Stimulated activated CD4-positive, alpha-beta T cell treated with anti-CD3 and anti-CD28 coated beads, Interleukin-2, amount 100 ng/mL, for 24 hours (primary cell): Measurements from ENCODE around the gene ZBTB42.

Source experiments
- DNase-seq, 2 donors: peaks; one replicate each; pipeline ENCODE4 v3.0.0-alpha.2; 2020

ZBTB42 gene

GRCh38 chr14:104845033-104845666, 44.2 kb downstream of the ZBTB42 start:
- DNase-seq = no peak

DNA sequence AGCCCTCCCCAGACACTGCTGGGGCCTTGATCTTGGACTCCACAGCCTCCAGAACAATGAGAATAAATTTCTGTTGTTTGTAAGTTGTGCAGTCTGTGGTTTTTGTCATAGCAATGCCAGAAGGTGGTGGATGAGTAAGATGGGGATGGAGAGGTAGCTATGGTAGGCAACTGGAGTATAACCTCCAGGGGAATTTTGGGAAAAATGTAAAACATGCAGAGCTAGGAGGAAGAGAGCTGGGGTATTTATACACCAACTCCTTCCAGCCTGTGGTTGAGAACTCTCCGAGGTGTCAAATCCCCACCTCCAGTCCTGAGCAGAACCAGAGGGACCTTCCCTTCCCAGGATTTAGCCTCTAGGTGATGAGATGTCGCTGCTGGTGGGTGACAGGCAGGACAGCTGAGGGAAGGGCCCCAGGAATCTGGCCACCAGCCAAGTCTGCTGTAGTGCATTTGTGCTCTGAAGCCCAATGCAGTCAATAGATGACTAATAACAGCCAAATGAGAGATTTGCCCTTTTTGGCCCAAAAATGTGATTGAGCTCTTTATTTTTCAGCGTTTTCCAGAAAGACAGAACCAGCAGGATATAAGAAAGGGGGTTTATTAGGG, 45.0 kb downstream of the ZBTB42 start:
- DNase-seq = no peak

DNA sequence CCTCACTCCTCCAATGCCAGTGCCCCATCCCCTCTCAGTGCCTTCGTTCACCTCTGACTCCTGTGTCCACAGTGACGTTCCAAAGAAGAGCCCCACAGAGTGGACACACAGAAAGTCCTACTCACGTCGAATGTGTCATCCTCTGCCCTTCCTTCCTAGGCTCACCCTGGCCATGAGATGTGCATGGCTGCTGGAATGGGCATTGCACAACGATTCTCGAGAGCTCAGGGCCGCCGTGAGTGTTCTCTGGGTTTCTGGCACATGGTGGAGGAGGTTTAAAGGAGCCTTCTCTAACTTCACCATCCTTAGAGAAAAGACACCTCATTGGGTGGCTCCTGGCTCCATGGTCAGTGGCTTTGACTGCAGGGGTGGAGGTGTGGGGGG, 51.4 kb downstream of the ZBTB42 start:
- no peak for DNase-seq
